Measurements from ENCODE around the gene VAV3. TPM values are rescaled to one million over a fixed set of nuclear protein-coding genes. Genes with fewer than 3 reads are reported as not detected.
A peak's percentile ranks its signal among the peaks of the same experiment; 100 is the strongest.

Gene VAV3
- total and polyA plus RNA-seq, 2 donors from 2014 or later, result 61.6 to 87.5 TPM

GRCh38 chr1:107594536-107594935 is 370.4 kb downstream of the VAV3 start:
- no peak overlapping the region for H3K9ac ChIP-seq (ENCODE audit: low read length in 3 of 3)
- no peak for TF ChIP-seq CTCF (IDR thresholded peaks at IDR 0.05; ENCODE audit: borderline replicate concordance, extremely low read depth, insufficient read depth)
- DNase-seq (peak in 2 of 5 donors; percentile 29 to 45), FAIRE-seq (no peak)
- no peak overlapping the region for H3K27ac ChIP-seq (ENCODE audit: low read depth in 2 of 2, low read length in 2 of 2)
- H3K9me3 ChIP-seq (ENCODE audit: control insufficient read depth in 2 of 3, insufficient read depth in 1 of 3, low read length in 3 of 3), result no peaks in the 10 kb centered on the region
- H3K4me1 ChIP-seq (ENCODE audit: control insufficient read depth in 2 of 3, insufficient read depth in 2 of 3, low read depth in 1 of 3, low read length in 3 of 3), result no peaks in the 10 kb centered on the region
- intact Hi-C loops (cut with DNase I), result no loop called here
- no peak overlapping the region for H3K4me3 ChIP-seq (ENCODE audit: low read length in 3 of 3)
- H3K36me3 ChIP-seq (ENCODE audit: control insufficient read depth in 2 of 3, insufficient read depth in 3 of 3, low read length in 3 of 3), result peaks cover 0 to 26% (median 6%) of the 10 kb centered on the region in 3 donors
- H3K27me3 ChIP-seq (ENCODE audit: control insufficient read depth, insufficient read depth, low read length), result no peaks in the 10 kb centered on the region

- FAIRE-seq, result no peak
- no peak overlapping the region for H3K27ac ChIP-seq (ENCODE audit: low read depth in 2 of 2, low read length in 2 of 2)
- no peak overlapping the region for H3K4me3 ChIP-seq (ENCODE audit: low read length in 3 of 3)
- TF ChIP-seq CTCF (IDR thresholded peaks at IDR 0.05; ENCODE audit: borderline replicate concordance, extremely low read depth, insufficient read depth), result no peak
- intact Hi-C loops (cut with DNase I), result no loop called here
- no peaks in the 10 kb centered on the region for H3K4me1 ChIP-seq (ENCODE audit: control insufficient read depth in 2 of 3, insufficient read depth in 2 of 3, low read depth in 1 of 3, low read length in 3 of 3)
- no peaks in the 10 kb centered on the region for H3K27me3 ChIP-seq (ENCODE audit: control insufficient read depth, insufficient read depth, low read length)
- H3K9me3 ChIP-seq (ENCODE audit: control insufficient read depth in 2 of 3, insufficient read depth in 1 of 3, low read length in 3 of 3), result no peaks in the 10 kb centered on the region
- peaks cover 0 to 20% (median 6%) of the 10 kb centered on the region in 3 donors for H3K36me3 ChIP-seq (ENCODE audit: control insufficient read depth in 2 of 3, insufficient read depth in 3 of 3, low read length in 3 of 3)
- H3K9ac ChIP-seq (ENCODE audit: low read length in 3 of 3), result no peak overlapping the region
- no peak for DNase-seq
Observed at GRCh38 chr1:107593501-107594209, 371.3 kb downstream of the VAV3 start.

- FAIRE-seq (no peak), DNase-seq (no peak)
- no peak overlapping the region for H3K27ac ChIP-seq (ENCODE audit: low read depth in 2 of 2, low read length in 2 of 2)
- TF ChIP-seq CTCF (IDR thresholded peaks at IDR 0.05; ENCODE audit: borderline replicate concordance, extremely low read depth, insufficient read depth), result no peak
- peaks cover 0 to 20% (median 14%) of the 10 kb centered on the region in 3 donors for H3K36me3 ChIP-seq (ENCODE audit: control insufficient read depth in 2 of 3, insufficient read depth in 3 of 3, low read length in 3 of 3)
- H3K4me3 ChIP-seq (ENCODE audit: low read length in 3 of 3), result no peak overlapping the region
- intact Hi-C loops (cut with DNase I), result no loop called here
- no peaks in the 10 kb centered on the region for H3K4me1 ChIP-seq (ENCODE audit: control insufficient read depth in 2 of 3, insufficient read depth in 2 of 3, low read depth in 1 of 3, low read length in 3 of 3)
- H3K27me3 ChIP-seq (ENCODE audit: control insufficient read depth, insufficient read depth, low read length), result no peaks in the 10 kb centered on the region
- no peaks in the 10 kb centered on the region for H3K9me3 ChIP-seq (ENCODE audit: control insufficient read depth in 2 of 3, insufficient read depth in 1 of 3, low read length in 3 of 3)
- H3K9ac ChIP-seq (ENCODE audit: low read length in 3 of 3), result no peak overlapping the region
Observed at GRCh38 chr1:107590900-107591622, 373.9 kb downstream of the VAV3 start.
